Cerebellar nuclear complex (tissue), 1 donor: Measurements from ENCODE around the gene LIME1.

Experiments used
- DNase-seq, 2 experiments: peaks; one replicate each; lab custom pipeline; 2025; lab: John Stamatoyannopoulos, UW

The LIME1 gene

GRCh38 chr20:63697357-63697867, 39.1 kb upstream of the LIME1 start:
- DNase-seq: no peak

- no peak for DNase-seq
These were observed 38.5 kb upstream of the LIME1 start for GRCh38 chr20:63697868-63698545.

DNA sequence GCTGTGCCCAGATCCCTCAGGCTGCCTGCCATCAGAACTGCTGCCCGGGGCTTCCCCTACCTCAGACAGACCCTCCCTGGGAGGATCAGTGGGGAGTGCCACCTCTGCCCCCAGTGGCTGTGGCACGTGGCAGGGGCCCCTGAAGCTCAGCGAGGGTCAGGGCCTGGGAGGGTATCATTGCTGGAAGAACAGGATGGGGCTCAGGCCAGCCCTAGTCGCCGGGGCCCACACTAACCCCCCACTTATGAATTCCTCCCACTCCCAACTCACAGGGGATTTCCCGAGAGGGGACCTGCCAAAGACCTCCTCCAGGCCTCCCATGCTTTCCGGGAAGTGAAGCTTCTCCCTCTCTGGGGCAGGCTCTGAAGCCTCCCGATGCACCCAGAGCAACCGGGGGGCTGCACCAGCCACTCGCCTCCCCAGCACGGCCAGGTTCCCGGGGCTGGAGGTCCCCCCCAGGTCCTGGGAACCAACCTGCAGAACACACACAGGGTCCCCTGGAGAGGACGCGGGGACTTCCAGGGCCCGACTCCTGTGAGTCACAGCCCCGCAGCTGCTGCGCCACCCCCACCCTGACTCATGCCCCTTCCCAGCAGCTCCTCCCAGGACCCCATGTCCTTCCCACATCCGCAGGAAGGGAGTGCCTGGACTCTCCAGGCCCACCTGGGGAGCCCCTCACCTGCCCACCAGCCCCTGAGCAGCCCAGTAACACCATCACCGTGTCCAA, 37.6 kb upstream of the LIME1 start:
- no peak for DNase-seq

DNA sequence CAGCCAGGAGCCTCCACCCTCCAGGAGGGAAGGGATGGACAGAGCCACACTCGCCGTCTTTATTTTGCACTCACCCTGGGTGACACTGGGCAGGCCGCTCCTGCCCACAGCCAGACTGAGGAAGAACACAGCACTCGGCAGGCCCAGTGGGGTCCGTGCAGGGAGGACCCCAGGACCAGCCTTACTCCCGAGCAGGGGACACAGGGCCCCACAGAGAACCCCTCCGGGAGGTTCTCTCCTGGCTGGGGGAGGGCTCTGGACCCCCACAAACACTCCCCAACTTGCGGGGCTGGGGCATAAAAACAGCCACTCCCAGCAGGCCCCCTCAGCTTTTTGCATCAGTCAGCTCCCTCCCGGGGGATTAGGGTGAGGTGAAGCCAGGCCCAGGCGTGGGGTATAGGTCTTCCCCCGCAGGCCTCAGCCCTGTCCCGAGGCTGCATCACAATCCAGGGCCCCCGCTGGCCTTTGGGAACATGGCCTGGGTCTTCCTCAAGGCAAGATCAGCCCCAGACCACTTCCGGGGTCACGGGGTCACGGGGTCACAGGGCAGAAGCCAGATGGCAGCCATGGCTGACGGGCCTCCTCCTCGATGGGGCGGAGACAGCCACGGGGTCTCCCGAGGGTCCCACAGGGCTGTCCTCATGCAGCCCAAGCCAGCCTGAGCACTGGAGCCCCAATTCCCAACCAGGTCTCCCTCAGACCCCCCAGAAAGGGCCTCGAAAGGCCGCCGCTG, 36.8 kb upstream of the LIME1 start:
- no peak for DNase-seq

- no peak for DNase-seq
These were observed 36.0 kb upstream of the LIME1 start for GRCh38 chr20:63700199-63701050.

- DNase-seq: no peak
These were observed 35.5 kb upstream of the LIME1 start for GRCh38 chr20:63701051-63701328.

GRCh38 chr20:63701329-63702035, 35.0 kb upstream of the LIME1 start:
- DNase-seq: no peak

DNA sequence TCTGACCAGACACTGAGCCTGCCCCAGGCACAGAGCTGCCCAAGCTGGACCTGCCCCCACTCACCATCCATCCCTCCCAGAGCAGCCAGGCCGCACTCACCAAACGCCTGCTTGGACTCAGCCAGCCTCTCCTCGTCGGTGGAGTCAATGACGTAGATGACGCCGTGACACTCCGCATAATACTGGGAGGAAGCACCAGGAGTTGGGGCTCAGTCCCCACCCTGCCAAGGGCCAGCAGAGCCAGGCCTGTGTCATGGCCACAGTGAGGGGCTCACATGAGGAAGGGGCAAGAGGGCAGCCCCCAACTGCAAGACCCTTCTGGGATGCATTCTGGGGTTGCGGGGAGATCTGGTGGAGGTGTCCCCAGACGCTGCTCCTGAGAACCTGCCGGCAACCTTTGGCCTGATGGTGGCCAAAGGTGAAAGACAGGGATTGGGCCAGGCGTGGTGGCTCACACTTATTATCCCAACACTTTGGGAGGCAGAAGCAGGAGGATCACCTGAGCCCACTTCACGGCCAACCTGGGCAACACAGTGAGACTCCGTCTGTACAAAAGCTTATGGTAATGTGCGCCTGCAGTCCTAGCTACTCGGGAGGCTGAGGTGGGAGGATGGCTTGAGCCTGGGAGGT, 34.3 kb upstream of the LIME1 start:
- DNase-seq: no peak

DNA sequence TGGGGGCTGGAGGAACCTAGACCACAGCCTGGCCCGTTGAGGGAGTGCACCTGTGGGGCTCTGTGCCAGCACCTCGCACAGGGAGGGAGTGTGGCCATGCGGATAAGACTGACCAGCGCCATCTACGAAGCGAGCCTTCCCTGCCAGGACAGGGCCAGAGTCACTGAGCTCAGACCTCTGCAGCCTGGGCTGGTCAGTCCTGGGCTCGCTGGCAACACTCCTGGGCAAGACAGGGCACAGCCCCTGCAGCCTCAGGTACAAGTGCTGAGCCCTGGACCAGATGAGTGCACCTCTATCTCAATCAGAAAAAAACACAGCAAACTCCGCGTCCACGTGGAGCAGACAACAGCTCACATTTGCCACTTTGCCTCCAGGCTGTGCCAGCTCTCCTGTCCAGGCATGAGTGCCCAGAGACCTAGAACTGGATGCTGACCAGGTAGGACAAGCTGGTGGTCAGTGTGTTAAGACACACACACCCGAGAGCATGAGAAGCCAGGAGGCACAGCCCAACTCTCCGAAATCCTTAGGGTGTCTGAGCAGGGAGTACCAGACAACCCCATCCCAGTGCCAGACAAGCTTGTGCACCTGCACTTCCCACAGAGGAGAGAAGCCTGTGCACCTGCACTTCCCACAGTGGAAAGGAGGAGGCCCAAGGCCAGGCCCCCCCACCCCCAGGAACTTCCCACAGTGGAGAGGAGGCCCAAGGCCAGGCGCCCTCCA, 33.6 kb upstream of the LIME1 start:
- DNase-seq: no peak

GRCh38 chr20:63703471-63703975, 32.9 kb upstream of the LIME1 start:
- DNase-seq: no peak

DNA sequence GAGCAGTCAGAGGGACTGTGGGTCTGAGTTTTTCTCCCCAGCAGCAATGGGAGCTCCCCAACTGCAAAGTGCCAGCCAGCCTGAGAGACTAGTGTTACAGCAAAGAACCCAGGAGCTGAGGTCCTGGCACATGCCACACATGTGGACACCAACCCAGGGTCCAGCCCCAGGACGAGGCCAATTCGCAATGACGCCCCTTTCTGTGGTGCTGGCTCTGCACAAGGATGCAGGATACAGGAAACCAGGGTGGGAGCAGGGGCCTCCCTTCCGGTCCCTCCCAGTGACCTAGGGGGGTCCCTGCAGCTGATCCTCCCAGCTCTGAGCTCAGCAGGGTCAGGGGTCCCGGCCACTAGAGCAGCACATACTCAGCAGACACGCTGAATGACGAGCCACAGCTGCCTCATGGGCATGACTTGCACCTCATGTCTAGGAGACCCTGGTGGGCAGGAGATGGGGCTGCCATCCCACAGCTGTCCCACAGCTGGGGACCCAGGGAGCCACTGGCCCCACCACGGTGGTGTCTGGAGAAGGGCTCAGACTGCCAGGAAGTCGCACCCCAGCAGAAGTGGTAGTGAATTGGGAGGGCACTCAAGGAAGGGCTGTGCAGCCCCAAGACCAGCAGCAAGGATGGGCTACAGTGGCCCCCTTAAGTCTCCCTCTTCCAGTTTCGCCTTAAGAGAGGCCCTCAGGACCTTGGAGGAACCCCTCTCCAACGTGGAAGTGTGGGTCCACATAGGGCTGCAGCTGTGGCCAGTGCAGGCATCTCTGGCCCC, 32.3 kb upstream of the LIME1 start:
- DNase-seq: no peak

DNA sequence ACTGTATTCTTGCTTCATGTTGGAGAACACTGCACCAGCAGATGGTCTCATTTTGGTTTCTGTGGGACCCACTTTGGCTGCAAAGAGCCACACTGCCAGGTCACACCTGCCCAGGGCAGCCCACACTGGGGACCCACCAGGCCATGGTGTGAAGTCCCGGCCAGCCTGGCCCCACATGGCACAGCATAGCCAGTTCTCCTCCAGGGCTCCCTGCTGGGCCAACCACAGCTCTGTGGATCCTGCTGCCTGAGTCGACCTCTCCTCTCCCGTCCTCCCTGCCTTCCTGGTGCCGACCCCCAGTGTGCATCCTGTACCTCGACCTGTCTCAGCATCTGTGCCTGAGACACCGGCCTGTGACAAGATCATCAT, 31.7 kb upstream of the LIME1 start:
- DNase-seq: no peak

GRCh38 chr20:63705232-63706026, 31.0 kb upstream of the LIME1 start:
- no peak for DNase-seq

DNA sequence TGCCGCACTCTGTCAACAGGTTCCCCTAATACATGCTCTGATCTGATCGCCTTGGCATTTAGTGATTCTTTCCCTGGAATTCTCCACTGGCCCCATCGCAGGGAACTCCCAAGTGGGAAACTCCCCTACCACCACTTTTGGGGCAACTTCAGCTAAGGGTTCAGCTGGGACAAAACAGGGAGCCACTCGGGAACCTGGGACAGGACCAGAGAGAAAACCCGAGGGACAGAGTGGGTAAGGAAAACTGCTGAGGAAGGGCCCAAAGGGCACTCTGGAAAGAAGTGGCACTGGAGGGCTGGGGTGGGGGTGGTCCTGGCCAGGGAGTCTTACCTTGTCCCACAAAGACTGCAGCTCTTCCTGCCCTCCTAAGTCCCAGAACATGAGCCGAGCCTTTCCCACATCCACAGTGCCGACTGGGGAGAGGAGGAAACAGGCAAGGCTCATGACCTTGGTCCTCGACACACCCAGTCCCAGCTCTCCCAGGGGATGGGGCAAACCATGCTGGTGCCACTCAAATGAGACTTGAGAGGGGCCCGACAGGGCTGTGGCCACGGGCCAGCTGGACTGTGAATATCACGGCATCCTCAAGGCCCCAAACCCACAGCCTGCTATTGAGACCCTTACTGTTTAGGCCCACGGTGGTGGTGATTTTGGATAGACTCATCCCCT, 30.3 kb upstream of the LIME1 start:
- DNase-seq: no peak

DNA sequence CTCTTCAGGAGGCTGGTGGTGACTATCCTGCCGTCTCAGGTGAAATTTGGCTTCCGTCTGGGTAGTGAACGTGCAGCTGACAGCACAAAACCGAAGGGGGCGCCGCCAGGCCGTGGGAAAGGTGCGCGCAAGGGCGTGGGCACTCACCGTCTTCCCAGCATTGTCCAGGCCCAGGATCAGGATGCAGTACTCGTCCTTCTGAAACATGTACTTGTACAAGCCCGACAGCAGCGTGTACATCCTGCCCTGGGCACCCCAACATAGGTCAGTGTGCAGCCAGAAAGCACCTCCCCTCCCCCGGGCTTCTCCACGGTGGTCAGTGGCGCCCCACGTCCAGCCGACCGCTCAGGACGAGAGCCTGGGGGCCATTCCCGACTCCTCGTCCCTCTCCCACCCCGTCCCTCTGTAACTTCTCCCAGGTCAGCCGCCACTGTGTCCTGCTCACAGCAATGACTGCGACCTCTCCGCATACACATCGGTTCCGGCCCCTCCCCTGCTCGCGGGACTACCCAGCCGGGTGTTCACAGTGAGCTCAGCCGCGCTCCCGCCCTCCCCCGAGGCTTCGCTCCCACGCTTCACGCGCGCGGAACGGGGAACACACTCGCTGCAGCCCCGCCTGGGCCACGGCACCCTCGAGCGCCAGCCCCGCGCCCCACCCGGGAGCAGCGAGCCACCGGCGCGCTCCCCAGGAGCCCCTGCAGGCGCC, 29.5 kb upstream of the LIME1 start:
- DNase-seq: no peak

- DNase-seq: peak in 1 of 2 experiments; percentile 15
These were observed 28.7 kb upstream of the LIME1 start, which contains the start of the genes ARFRP1 and ZGPAT for GRCh38 chr20:63707558-63708300. Gene ARFRP1, minus strand, starts transcription at chr20:63707976. Its CDS starts 885 bp downstream, at chr20:63707091. Gene ZGPAT, plus strand, starts transcription at chr20:63708039. Its CDS starts 542 bp downstream, at chr20:63708581.
